ENCODE data around the gene KRT17.

GRCh38 chr17:41636652-41637051, 12.3 kb upstream of the KRT17 start:
- TF ChIP-seq CTCF (IDR thresholded peaks at IDR 0.05) = no peak
- no peak for TF ChIP-seq POLR2A (IDR thresholded peaks at IDR 0.05)
